Measurements from ENCODE around the gene ACAA2.
"Not testable (repeated sequence)": the region's sequence is repeated elsewhere in the genome, so short reads cannot be mapped to it uniquely, and the experiment has no call there.

ACAA2 gene

DNA sequence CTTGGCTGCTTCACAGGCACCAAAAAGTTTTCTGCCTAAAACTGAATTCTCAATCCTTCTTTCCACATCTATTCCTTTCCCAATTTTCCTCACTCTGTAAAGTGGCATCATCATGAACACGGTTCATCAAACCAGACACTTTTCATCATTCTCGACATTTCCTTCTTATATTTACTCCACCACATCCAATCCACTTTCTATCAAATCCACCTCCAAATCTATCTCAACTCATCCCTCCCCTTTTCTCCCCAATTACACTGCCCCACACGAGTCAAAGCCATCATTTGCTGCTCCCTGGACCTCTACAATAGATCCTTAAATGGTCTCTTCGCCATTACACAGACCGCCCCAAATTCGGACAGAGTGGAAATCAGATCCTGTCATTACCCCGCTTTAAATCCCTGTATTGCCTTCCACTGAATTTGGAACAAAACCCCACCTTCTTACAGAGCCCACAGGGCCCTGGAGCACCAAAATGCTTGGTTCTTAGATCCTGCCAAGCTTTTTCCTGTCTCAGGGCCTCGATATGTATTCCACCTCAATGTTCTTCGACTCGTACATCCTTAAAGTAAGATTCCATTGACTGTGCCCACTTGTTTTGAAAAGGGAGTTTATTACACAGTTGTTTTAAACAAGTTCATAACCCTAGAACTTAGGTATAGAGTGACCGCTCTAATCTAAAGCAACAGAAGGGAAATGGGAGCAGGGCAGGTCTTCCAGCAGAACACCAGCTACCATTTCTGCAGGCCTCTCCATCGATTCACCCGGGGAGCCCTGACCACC lies 856 bp downstream of the ACAA2 start:
- Histone ChIP-seq H3K9me3 (ENCODE audit: control insufficient read depth, insufficient read depth, low read length) (peaks cover 9% of the 10 kb centered on the region; the same call in 1 of the 2 replicates), H3K4me1 (ENCODE audit: insufficient read depth, low read length) (0 out of 2 replicates have a peak, but pooled peaks cover 3% of the 10 kb centered on the region), H3K9ac (ENCODE audit: low read depth, low read length) (peak overlapping the region; percentile 85), H3K36me3 (ENCODE audit: insufficient read depth, low read length) (no peaks in the 10 kb centered on the region)

DNA sequence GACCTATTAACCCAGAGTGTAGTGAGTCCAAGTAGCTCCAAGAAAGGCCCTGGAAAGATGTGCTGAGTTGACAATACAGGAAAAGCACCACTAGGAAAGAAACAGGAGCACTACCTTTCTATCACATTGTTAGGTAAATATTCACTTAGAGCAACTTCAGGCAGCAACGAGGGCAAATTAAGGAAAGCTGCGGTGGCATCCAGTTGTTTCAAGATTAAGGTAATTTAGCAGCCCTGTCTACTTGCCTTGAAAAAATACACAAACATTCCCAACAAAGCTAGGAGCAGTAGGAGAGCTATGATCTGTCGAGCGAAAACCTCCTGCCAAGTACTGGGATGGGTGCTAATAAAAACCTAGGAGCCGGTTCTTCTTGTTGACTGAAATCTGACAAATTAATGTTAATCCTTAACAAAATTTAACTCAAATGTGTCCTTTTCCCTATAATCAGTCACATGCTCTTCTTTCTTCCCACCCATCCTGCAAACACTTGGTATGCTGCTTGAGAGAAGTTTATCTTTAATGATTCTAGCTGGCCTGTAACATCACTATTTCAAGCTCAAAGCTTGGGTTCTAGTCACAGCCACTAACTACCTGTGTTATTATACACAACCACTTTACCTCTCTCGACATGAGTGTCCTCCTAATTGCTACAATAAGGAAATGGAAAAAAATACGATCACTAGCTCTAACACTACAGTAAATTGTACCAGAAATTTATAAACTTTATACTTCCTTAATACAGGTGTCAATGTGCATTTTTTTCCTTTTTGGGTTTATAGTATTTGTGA lies 2.0 kb downstream of the ACAA2 start:
- 0 out of 2 replicates have a peak, but pooled peaks cover 3% of the 10 kb centered on the region for H3K4me1 ChIP-seq (ENCODE audit: insufficient read depth, low read length)
- 0 out of 2 replicates have a peak overlapping the region, but pooled peaks have one; percentile 85 for H3K9ac ChIP-seq (ENCODE audit: low read depth, low read length)
- peaks cover 9% of the 10 kb centered on the region; the same call in 1 of the 2 replicates for H3K9me3 ChIP-seq (ENCODE audit: control insufficient read depth, insufficient read depth, low read length)
- H3K36me3 ChIP-seq (ENCODE audit: insufficient read depth, low read length), result no peaks in the 10 kb centered on the region

DNA sequence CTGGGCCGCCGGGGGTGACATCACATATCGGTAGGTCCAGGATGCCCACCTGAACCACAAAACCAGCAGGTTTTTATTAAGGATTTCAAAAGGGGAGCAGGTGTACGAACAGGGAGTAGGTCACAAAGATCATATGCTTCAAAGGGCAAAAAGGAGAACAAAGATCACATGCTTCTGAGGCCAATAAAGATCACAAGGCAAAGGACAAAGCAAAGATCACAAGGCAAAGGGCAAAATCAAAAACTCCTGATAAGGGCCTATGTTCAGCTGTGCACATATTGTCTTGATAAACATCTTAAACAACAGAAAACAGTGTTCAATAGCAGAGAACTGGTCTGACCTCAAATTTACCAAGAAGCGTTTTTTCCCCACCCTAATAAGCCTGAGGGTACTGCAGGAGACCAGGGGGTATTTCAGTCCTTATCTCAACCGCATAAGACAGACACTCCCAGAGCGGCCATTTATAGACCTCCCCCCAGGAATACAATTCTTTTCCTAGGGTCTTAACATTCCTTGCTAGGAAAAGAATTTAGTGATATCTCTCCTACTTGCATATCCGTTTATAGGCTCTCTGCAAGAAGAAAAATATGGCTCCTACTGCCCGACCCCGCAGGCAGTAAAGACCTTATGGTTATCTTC lies 4.7 kb downstream of the ACAA2 start:
- not testable (repeated sequence) for H3K4me1 ChIP-seq (ENCODE audit: insufficient read depth, low read length); H3K9me3 ChIP-seq (ENCODE audit: control insufficient read depth, insufficient read depth, low read length); H3K36me3 ChIP-seq (ENCODE audit: insufficient read depth, low read length); H3K9ac ChIP-seq (ENCODE audit: low read depth, low read length)

DNA sequence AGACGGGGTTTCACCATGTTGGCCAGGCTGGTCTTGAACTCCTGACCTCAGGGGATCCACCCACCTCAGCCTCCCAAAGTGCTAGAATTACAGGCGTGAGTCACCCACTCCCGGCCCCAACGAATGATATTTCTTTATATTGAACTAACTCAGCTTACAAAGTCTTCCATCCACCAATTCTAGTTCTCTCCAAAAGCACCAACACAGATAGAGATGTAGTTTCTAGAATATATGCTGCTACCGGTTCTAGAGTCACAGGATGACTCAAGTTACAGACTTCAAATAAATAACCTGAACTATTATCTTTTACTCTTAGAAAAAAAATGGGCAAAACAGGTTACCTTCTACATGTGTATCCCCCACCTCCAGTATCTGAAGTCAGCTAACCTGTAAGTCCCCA lies 9.2 kb downstream of the ACAA2 start:
- peaks cover 6% of the 10 kb centered on the region; the same call in 1 of the 2 replicates for H3K9me3 ChIP-seq (ENCODE audit: control insufficient read depth, insufficient read depth, low read length)

DNA sequence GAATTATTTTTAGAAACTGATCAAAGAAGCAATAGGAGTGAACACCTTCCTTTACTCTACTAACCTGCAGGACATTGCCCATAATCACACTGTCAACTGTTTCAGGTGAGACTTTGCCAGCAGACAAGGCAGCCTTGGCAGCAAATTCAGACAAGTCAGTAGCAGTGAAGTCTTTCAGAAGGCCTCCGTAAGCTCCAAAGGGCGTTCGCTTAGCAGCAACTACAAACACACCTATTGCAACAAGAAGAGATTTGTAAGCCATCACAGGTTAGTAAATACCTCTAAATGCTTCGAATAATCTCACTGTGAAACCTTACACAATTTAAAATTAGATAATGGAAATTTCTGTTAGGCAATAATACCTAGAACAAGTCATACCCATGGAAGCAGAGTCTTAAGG lies 10.7 kb downstream of the ACAA2 start:
- peaks cover 9% of the 10 kb centered on the region; the same call in 1 of the 2 replicates for H3K36me3 ChIP-seq (ENCODE audit: insufficient read depth, low read length)
- H3K4me1 ChIP-seq (ENCODE audit: insufficient read depth, low read length), result no peaks in the 10 kb centered on the region
- no peaks in the 10 kb centered on the region; the same call in 1 of the 2 replicates for H3K9me3 ChIP-seq (ENCODE audit: control insufficient read depth, insufficient read depth, low read length)
- no peak overlapping the region for H3K9ac ChIP-seq (ENCODE audit: low read depth, low read length)

More for the DNA sequence above, 9.2 kb downstream of the ACAA2 start:
- H3K4me1 ChIP-seq (ENCODE audit: insufficient read depth, low read length), result no peaks in the 10 kb centered on the region
- H3K9ac ChIP-seq (ENCODE audit: low read depth, low read length), result no peak overlapping the region
- H3K36me3 ChIP-seq (ENCODE audit: insufficient read depth, low read length), result peaks cover 9% of the 10 kb centered on the region; the same call in 1 of the 2 replicates

DNA sequence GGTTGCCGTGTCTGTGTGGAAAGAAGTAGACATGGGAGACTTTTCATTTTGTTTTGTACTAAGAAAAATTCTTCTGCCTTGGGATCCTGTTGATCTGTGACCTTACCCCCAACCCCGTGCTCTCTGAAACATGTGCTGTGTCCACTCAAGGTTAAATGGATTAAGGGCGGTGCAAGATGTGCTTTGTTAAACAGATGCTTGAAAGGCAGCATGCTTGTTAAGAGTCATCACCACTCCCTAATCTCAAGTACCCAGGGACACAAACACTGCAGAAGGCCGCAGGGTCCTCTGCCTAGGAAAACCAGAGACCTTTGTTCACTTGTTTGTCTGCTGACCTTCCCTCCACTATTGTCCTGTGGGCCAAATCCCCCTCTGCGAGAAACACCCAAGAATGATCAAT lies 12.8 kb downstream of the ACAA2 start:
- H3K9me3 ChIP-seq (ENCODE audit: control insufficient read depth, insufficient read depth, low read length); H3K4me1 ChIP-seq (ENCODE audit: insufficient read depth, low read length): not testable (repeated sequence)
- peaks cover 12% of the 10 kb centered on the region; the same call in 1 of the 2 replicates for H3K36me3 ChIP-seq (ENCODE audit: insufficient read depth, low read length)

DNA sequence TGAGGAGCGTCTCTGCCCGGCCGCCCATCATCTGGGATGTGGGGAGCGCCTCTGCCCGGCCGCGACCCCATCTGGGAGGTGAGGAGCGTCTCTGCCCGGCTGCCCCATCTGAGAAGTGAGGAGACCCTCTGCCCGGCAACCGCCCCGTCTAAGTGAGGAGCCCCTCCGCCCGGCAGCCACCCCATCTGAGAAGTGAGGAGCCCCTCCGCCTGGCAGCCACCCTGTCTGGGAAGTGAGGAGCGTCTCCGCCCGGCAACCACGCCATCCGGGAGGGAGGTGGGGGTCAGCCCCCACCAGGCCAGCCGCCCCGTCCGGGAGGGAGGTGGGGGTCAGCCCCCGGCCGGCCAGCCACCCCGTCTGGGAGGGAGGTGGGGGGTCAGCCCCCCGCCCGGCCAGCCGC lies 13.5 kb downstream of the ACAA2 start:
- not testable (repeated sequence) for H3K9me3 ChIP-seq (ENCODE audit: control insufficient read depth, insufficient read depth, low read length); H3K4me1 ChIP-seq (ENCODE audit: insufficient read depth, low read length); H3K9ac ChIP-seq (ENCODE audit: low read depth, low read length)
- H3K36me3 ChIP-seq (ENCODE audit: insufficient read depth, low read length), result peaks cover 14% of the 10 kb centered on the region; the same call in 1 of the 2 replicates

More for the DNA sequence above, 12.8 kb downstream of the ACAA2 start:
- H3K9ac ChIP-seq (ENCODE audit: low read depth, low read length), result not testable (repeated sequence)

DNA sequence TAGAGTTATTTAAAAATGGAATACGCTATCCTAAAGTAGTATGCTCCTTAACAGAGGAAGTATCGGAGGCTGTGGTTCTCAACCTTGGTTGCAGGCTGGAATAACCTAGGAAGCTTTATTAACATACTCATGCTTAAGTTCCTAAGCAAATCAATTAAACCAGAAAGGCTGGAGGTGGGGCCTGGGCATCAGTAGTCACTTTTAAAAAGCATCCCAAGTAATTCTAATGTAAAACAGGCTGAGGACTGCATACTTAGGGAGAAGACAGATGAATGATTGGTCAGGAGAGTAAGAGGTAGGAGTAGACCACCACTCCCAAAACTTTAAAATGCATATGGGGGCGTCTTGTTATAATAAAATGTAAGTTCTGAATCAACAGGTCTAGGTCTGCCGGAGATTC lies 15.3 kb downstream of the ACAA2 start:
- H3K36me3 ChIP-seq (ENCODE audit: insufficient read depth, low read length), result peaks cover 16% of the 10 kb centered on the region; the same call in 1 of the 2 replicates
- H3K9ac ChIP-seq (ENCODE audit: low read depth, low read length), result no peak overlapping the region
- no peaks in the 10 kb centered on the region; the same call in 1 of the 2 replicates for H3K9me3 ChIP-seq (ENCODE audit: control insufficient read depth, insufficient read depth, low read length)
- H3K4me1 ChIP-seq (ENCODE audit: insufficient read depth, low read length), result no peaks in the 10 kb centered on the region

DNA sequence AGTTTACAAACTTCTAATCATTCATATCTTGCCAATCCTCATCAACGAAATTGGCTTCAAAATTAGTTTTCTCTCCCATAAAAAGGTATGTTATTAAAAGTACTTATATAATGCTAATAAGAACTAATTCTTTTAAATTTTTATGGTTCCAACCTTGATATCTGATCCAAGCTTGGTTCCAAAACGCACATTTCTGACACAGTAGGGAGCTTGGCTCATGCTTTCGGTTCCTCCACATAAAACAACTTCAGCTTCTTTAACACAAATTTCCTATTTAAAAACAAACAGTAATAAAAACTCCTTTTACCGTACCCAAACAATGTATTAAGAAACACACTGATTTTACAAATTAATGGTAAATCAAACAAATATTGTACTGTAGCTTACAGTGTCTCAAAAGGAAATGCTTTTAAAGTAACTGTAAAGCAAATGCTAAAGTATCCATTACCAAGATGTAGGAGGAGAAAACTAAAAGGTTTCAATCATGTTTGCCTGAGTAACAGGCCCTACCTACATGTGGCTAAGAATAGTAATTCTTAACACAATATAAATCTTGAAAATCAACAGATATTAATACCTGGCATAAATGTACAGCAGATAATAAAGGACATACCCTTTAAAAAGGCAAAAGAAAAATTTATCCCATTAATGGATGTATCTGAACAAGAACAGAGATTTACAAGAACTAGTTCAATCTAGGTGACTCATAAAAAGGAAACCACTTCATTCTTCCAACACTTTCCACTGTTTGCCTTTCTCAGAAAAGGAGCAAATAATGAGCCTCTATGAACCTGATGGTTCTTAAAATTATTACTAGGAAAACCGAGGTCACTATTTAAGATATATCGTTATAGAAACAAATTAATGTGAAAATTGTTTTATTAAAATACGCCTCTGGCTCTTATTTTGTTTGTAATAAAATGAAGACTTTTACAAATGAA lies 17.5 kb downstream of the ACAA2 start:
- H3K36me3 ChIP-seq (ENCODE audit: insufficient read depth, low read length), result peaks cover 11% of the 10 kb centered on the region; the same call in 1 of the 2 replicates
- no peak overlapping the region for H3K9ac ChIP-seq (ENCODE audit: low read depth, low read length)
- H3K4me1 ChIP-seq (ENCODE audit: insufficient read depth, low read length), result no peaks in the 10 kb centered on the region
- no peaks in the 10 kb centered on the region for H3K9me3 ChIP-seq (ENCODE audit: control insufficient read depth, insufficient read depth, low read length)

DNA sequence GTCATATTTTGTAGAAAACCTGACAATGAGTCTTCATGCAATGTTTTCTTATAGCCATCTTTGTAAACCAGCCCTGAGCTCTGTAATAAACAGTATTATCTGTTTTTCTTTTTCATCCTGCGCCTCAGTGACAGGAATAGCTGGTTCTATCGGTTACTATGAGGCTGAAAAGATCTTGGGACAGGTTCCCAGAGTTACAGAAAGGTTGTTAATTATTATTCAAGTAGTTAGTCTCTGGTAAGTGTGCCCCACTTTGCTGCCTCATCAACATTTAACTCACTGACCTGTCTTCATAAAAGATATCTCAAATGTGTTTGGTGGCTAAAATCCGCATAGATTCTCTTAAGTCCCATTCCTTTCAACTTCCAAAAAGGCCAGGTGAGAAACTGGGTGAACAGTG lies 18.6 kb downstream of the ACAA2 start:
- no peaks in the 10 kb centered on the region for H3K4me1 ChIP-seq (ENCODE audit: insufficient read depth, low read length)
- no peaks in the 10 kb centered on the region for H3K9me3 ChIP-seq (ENCODE audit: control insufficient read depth, insufficient read depth, low read length)
- no peak overlapping the region for H3K9ac ChIP-seq (ENCODE audit: low read depth, low read length)
- peaks cover 19% of the 10 kb centered on the region for H3K36me3 ChIP-seq (ENCODE audit: insufficient read depth, low read length)

DNA sequence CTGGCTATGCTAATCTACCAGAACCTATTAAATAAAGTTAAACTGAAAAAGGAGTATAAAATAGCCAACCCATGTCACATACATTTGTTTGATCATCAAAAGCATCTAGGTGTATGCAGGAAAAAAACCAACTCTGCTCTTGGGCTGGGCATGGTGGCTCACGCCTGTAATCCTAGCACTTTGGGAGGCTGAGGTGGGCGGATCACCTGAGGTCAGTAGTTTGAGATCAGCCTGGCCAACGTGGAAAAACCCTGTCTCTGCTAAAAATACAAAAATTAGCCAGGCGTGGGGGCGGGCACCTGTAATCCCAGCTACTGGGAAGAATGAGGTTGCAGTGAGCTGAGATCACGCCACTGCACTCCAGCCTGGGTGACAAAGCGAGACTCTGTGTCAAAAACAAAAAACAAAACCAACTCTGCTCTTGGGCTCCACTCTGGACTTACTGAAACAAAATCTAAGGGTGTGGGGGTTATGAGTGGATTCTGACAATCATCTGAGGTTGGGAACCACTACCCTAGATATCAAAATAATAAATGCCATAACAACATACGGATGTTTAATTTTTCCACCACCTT lies 23.7 kb downstream of the ACAA2 start:
- H3K9me3 ChIP-seq (ENCODE audit: control insufficient read depth, insufficient read depth, low read length); H3K4me1 ChIP-seq (ENCODE audit: insufficient read depth, low read length); H3K9ac ChIP-seq (ENCODE audit: low read depth, low read length): not testable (repeated sequence)
- peaks cover 17% of the 10 kb centered on the region for H3K36me3 ChIP-seq (ENCODE audit: insufficient read depth, low read length)

DNA sequence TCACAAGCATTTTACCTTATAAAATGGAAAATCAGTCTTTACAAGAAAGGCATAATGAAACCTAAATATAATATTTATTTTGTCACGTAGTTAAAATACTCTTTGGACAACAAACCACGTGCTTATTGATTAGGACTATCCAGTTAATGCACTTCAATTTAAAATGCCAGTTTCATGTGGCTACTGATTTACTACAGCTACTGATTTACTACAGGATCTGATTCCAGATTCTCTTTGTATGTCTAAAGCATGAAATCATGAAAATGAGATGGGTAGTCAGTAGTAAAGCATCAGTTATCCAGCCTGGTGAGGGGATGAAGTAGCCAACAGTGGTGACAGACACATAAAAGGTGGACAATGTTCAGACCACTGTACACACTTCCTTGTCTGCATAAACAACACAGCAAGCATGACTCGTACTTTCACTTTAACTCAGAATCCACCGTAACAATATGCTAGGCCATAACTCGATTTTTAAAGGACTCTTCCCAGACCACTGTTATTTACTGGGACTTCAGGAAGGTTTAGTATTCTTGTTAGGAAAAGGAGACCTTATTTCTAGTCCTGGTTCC lies 24.9 kb downstream of the ACAA2 start:
- H3K9ac ChIP-seq (ENCODE audit: low read depth, low read length), result no peak overlapping the region
- no peaks in the 10 kb centered on the region for H3K9me3 ChIP-seq (ENCODE audit: control insufficient read depth, insufficient read depth, low read length)
- H3K4me1 ChIP-seq (ENCODE audit: insufficient read depth, low read length), result no peaks in the 10 kb centered on the region
- H3K36me3 ChIP-seq (ENCODE audit: insufficient read depth, low read length), result peaks cover 16% of the 10 kb centered on the region
